G401 (cell line): ENCODE measurements around the gene MYH9. TPM values are rescaled to one million over a fixed set of nuclear protein-coding genes. Genes with fewer than 3 reads are reported as not detected.
"Not testable (repeated sequence)": the region's sequence is repeated elsewhere in the genome, so short reads cannot be mapped to it uniquely, and the experiment has no call there.

ENCODE experiments used
- DNase-seq: peaks from one replicate; pipeline ENCODE4 v3.0.0-alpha.2; 2015; ENCODE audit warnings: low spot score
- in situ Hi-C: cut with HindIII; loops from 2 replicates; pipeline ENCODE4 v1.10.0; 2016; ENCODE audit warnings: low sequenced_read_pairs, mixed read lengths
- total RNA-seq: library from RNA; depleted of rRNA; stranded (reverse); fragments of >200 nt; shearing (Covaris generic); gene quantifications from 2 replicates; pipeline ENCODE4 v1.2.3, GENCODE V29; 2014; rRNA removed

Gene MYH9
- 153 and 185 TPM in 2 replicates for total RNA-seq

DNA sequence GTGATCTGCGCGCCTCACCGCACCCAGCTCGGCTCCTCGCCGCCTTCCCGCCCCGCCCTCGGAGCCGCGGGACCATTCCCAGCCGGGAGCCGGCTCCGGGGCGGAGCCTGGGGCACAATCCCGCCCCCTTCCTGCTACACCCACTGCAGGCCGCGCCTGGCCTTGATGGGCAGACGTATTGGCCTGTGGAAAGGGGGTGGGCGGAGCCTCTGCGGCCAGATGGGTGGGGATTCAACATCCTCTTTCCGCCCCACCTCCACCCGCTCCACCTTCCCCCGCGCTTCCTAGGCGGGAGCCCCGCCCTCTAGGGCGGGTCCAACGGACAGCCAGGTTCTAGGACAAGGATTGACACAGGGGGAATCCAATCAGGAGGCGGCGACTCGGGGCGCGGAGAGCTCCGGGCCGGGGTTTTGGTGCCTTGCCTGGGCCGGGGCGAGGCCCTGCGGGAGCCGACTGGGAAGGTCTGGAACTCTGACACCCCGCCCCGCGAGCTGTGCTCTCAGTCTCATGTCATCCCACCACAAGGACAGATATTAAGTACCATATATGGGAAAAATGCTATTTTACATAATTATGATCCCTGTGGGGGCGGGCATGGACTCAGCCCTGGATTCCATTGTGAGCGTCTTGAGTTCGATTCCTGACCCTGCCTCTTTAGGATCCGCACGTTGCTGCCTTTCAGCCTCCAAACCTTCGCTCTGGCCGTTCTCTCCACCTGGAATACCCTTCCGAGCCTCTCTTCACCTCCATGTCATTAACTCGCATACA is at the start of gene MYH9:
Gene MYH9 (minus strand): TSS at position 9 of the 768 bp plus-strand sequence. CDS start 38,731 bp downstream, outside the sequence.
- DNase-seq = peak; percentile 100

GRCh38 chr22:36435516-36436415 is 48.0 kb upstream of the MYH9 start:
- in situ Hi-C loops = no loop called here
- DNase-seq = no peak

More for the DNA sequence above, at the start of gene MYH9:
- in situ Hi-C loops = no loop called here

DNA sequence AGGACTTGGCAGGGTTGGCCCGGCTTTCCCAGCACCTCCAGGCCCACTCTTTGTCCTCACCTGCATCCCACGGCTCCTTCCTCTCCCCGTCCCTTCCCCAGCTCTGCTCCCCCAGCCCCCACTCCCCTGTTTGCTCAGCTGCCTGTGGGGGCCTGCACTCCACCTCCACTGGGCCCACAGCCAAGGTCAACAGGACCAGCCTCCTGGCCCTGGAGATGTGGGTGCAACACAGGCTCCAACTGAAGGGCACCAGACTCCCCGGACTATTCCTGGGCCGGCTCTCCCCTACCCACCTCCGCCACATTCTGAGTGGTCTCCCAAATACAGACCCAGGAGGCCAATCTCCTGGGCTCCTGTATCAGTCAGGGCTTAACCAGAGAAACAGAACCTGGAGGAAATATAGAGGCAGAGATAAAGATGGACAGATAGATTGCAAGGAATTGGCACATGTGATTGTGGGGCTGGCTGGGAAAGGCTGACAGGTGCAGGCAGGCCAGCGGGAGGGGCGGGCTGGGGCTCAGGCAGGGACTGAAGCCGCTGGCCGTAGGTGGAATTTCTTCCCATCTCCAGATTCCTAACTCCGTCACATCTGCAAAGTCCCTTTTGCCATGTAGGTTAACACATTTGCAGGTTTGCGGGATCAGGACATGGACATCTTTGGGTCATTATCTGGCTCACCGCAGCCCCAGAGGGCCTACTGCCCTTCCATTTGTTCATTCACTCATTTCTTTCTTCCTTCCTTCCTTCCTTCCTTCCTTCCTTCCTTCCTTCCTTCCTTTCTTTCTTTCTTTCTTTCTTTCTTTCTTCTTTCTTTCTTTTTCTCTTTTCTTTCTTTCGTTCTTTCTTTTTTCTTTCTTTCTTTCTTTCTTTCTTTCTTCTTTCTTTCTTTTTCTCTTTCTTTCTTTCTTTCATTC is 45.8 kb upstream of the MYH9 start:
- in situ Hi-C loops = loop anchor here (5.0 kb wide), 1 partner anchor 91 kb away; no protein-coding TSS in a partner anchor
- peak; percentile 78 for DNase-seq

DNA sequence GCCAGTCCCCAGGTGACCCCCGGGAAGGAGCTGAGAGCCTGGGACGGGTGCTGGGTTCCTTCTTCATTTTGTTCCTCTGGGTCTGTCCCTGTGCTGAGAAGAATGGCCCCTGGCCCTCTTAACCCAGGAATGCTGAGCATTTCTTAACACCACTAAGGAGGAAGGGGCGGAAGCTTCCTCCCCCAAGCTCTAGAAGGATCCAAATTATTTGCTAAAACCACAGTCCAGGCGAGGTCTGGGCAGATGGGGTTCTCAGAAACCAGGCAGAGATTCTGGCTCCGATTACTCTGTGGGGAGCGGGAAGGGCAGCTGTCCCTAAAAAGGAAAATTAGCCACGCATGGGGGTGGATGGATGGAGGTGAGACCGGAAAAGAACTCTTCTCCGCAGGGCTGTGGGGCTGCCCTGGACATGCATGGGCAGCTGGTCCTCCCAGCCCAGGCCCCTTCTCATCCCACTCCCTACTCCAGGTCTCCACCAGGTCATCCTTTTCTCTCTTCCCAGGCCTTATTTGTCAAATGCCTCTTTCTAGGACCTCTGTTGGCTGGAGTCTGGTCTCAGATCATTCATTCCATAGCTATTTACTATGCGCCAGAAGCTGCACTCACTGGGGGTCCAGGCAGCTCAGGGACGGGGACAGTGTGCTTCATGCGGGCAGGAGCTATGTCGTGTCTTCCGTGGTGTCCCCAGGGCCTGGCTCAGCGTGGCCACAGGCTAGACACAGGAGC is 45.0 kb upstream of the MYH9 start:
- DNase-seq = peak; percentile 54
- in situ Hi-C loops = loop anchor here (5.0 kb wide), 1 partner anchor 90 kb away; no protein-coding TSS in a partner anchor

DNA sequence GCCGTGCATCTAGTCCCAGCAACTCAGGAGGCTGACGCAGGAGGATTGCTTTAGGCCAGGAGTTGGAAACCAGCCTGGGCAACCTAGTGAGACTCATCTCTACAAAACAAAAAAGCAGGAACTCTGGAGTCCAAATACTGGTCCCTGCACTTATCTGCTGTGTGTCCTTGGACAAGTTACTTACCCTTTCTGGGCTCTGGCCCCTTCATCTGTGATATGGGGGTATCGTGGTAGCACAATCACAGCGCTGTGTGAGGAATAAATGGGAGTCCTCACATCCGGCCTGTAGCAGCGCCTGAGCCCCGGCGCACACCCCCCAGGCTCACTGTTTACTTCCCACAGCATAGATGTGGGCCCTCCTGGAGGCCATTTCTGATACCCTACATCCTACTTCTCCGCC is 44.2 kb upstream of the MYH9 start:
- DNase-seq = no peak
- in situ Hi-C loops = loop anchor here (5.0 kb wide), 1 partner anchor 90 kb away; no protein-coding TSS in a partner anchor

DNA sequence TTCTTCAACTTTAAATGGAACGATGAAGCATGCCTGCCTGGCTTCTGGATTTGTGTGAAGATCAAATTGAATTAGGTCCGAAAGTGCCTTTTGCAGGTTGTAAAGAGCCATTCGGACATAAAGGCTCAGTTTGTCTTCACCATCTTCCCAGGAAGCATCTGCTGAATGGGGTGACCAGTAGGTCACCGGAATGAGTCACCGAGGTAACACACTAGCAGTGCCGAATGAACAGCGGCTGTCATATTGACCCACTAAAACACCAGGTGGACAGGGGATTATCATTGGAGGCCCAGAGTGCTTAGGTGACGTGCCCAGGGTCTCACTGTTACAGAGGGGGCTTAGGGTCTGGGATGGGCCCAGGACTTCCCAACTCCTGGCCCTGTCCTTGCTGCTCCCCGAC is 43.1 kb upstream of the MYH9 start:
- in situ Hi-C loops = loop anchor here (5.0 kb wide), 1 partner anchor 89 kb away; no protein-coding TSS in a partner anchor
- DNase-seq = no peak

GRCh38 chr22:36427952-36428351 is 40.2 kb upstream of the MYH9 start:
- in situ Hi-C loops, DNase-seq: not testable (repeated sequence)

GRCh38 chr22:36425977-36426523 is 38.3 kb upstream of the MYH9 start:
- in situ Hi-C loops = no loop called here
- DNase-seq = no peak

DNA sequence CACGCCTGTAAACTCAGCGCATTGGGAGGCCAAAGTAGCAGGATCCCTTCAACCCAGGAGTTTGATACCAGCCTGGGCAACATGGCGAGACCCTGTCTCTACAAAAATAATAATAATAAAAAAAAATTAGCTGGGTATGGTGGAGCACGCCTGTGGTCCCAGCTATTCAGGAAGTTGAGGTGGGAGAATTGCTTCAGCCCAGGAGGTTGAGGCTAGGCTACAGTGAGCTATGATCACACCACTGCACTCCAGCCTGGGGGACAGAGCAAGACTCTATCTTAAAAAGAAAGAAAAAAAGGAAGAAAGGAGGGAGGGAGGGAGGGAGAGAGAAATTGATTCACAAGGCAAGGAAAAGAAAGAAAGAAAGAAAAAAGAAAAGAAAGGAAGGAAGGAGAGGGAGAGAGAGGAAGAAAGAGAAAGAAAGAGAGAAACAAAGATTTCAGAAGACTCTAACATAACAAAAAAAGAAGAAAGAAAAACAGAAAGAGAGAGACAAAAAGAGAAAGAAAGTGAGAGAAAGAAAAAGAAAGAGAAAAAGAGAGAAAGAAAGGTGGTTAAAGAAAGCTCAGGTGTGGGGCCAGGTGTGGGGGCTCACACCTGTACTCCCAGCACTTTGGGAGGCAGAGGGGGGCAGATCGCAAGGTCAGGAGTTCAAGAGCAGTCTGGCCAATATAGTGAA is 37.3 kb upstream of the MYH9 start:
- no peak for DNase-seq
- in situ Hi-C loops = no loop called here

- DNase-seq, in situ Hi-C loops: not testable (repeated sequence)
These were observed 36.7 kb upstream of the MYH9 start for GRCh38 chr22:36424466-36424865.

DNA sequence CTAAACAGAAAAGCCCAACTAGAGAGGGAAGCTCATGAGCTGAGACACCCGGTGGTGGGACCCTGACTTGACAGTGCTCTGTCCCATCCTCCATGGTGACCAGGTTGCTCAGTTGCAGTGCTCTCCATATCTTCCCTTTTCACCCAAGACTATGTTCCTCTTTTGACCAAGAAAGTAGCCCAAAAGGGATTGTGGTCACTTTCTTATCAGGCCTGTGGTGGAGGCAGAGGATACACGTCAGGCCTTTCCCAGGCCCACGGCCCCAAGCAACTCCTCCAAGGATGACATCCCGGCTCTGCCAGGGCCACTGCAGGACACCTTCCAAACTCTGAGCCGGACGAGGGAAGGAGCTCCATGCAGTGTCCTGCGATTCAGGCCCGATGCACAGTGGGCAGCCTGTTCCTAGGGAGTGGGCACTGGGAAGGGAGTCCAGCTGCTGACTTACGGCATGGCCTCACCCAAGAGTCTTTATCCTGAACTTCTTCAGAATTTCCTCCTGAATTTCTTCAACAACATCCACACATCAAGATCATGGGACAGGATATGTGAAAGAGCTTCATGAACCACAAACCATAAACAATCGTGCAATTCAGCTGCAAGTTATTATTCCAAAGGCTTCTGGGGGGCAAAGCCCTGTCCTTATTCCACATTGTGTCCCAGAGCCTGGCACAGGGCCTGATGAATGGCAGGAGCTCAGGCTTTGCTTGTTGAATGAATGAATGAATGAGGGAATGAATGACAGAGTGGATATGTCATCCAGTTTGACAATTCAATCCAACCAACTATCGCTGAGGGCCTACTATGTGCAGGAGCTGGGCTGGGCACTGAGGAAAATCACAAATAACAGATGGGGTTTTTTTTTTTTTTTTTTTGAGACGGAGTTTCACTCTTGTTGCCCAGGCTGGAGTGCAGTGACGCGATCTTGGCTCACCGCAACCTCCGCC is 36.0 kb upstream of the MYH9 start:
- DNase-seq = no peak
- in situ Hi-C loops = no loop called here

- no peak for DNase-seq
- in situ Hi-C loops = no loop called here
These were observed 34.7 kb upstream of the MYH9 start for GRCh38 chr22:36422287-36423014.

- no peak for DNase-seq
These were observed 32.4 kb upstream of the MYH9 start for GRCh38 chr22:36419912-36420882.

DNA sequence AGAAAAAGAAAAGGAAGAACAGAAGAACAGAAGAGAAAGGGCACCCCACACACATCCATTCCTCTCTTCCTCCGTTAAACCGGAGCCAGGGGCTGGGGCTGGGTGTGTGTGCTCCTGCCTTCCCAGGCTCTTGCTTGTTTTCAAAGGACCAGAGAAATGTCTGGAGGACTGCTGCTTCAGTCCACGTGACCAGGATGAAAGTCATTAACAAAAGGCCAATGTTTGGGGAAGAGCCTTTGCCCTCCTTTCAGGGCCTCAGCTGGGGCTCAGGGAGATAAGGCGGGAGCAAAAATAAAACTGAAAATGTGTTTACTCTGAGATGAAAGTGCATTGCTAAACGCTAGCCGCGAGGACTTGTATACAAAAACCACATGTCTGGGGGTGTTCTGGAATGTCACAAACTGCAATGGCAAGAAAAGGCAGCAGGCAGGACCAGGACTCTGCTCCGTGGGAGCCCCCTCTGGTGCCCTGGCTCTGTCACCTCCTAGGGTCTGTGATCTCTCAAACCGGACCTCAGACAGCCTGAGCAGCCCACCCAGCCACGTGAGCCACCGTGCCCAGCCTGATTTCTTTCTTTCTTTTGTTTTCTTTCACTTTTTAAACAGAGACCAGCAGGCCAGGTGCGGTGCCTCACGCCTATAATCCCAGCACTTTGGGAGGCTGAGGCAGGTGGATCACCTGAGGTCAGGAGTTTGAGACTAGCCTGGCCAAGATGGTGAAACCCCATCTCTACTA is 31.6 kb upstream of the MYH9 start:
- no peak for DNase-seq
- in situ Hi-C loops = no loop called here

More at GRCh38 chr22:36419912-36420882, 32.4 kb upstream of the MYH9 start:
- in situ Hi-C loops = no loop called here
